ENCODE results near the gene RRAD.
"Not testable (repeated sequence)": the region's sequence is repeated elsewhere in the genome, so short reads cannot be mapped to it uniquely, and the experiment has no call there.

Gene RRAD

DNA sequence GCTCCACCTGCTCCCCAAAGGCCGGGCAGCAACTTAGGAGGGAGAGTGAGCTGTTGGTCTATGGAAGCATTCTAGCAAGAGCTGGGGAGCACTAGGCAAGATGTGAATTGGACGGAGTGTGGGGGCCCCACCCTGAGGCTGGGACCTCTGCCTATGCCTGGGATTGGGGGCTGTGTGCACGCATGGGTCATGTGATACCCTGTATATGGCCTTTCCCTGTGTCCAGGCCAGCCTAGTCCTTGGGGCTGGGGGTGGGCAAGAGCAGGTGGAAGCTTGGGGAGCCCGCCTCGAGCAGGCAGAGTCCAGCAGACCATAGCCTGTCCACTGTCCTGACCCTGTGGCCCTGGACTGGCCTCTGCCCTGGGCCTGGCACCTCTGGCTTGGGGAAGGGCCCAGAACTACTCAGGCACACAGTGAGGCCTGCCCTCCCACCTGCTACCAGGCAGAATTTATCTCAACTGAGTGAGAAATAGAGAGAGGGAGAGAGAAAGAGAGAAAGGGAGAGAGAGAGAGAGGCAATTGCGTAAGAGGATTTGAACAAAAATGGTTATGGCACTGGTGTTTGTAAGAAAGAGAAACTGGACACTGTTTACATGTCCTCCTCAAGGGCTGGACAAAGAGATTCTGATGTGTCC is 25.9 kb downstream of the RRAD start:
- no peak for DNase-seq

DNA sequence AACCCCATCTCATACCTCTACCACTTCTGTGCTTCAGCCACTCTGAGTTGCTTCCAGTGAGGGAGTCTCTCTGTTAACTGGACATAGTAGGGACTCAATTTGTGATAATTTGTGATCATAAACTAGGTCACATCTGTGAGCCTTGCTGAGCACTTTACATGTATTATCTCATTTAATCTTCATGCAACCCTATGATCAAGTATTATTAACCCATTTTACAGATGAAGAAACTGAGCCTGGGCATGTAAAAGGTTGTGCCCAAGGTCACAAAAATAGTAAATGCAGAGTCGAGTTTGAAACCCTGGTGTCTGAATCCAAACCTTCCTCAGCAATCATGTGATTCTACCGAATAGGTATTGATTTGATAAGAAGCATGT is 26.4 kb downstream of the RRAD start:
- DNase-seq: no peak

DNA sequence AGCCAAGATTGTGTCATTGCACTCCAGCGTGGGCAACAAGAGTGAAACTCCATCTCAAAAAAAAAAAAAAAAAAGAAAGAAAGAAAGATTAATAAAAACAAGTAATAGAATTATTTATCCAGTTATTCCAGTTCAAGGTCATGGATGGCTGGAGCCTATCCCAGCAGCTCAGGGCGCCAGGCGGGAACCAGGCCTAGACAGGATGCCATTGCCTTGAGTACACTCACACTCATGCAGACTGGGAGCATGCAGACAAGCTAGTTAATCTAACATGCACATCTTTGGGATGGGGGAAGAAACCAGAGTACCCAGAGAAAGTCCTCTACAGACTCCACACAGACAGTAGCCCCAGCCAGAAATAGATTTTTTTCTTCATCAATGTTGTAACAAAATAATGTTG is 27.1 kb downstream of the RRAD start:
- DNase-seq: no peak

DNA sequence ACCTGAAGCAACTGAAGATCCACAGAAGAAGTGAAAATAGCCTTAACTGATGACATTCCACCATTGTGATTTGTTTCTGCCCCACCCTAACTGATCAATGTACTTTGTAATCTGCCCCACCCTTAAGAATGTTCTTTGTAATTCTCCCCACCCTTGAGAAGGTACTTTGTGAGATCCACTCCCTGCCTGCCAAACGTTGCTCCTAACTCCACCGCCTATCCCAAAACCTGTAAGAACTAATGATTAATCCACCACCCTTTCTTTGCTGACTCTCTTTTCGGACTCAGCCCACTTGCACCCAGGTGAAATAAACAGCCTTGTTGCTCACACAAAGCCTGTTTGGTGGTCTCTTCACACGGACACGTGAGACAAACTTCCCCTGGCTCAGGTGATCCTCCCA is 28.7 kb downstream of the RRAD start:
- DNase-seq: not testable (repeated sequence)

DNA sequence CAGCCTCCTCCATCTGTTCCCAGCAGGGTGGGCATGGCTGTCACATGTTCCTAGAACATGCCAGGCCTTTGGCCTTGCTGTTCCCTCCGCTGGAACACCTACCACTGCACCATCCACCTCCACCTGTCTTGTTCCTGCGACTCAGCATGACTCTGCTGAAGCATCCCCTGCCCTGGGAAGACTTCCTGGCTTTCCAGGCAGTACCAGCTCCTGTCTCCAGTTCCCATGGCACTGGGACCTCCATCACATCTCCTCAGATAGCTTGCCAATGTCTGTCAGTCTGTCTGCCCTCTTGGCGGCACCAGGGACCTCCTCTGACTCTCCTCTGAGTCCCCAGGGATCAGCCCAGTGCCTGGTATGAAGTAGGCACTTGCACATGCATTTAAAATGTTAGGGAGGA is 29.3 kb downstream of the RRAD start:
- DNase-seq: no peak

DNA sequence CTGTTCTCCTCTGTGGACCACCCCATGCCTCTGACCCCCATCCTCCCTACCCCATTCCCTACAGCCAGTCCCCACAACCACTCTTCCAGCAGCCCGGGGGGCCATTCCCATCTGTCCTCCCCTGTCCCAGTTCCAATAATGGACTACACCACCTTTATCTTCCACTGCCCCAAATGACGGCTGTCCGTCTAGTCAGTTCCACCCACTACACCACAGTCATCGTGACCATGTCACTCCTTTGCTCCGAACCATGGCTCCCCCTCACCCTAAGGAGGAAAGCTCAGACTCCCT is 29.7 kb downstream of the RRAD start:
- DNase-seq: no peak

DNA sequence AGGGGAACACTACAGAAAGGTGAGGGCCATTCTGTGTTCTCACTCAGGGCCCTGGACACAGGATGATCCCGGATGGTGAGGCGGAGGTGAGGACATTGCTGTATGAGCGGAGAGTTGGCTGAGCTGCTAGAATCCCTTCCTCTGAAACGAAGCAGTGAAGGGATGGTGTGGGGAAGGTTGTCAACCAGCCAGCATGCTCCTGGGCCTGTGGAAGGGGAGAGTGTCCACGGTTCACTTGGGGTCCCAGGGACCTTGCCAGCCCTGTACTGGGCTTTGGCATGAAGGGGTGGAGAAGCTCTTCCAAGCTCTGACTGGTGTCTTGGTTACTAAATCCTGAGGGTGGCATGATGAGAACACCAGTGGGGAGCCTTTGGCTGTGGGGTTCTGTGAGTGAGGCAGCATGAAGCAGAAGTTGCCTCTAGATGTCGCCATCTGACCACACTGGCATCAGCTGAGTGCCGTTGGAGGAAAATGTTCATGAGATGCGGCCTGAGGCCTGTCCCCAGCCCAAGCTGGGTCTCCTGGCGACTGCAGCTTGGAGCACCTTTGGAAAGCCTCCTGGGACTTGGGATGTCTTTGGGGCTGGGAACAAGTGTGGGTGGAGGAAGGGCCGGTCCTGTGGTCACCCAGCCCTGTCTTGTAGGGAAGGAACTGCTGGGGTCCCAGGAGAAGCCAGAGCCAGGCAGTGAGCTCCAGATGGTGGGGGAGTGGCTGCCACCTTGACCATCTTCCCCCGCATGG is 30.2 kb downstream of the RRAD start:
- peak; percentile 61 to 65 for DNase-seq

DNA sequence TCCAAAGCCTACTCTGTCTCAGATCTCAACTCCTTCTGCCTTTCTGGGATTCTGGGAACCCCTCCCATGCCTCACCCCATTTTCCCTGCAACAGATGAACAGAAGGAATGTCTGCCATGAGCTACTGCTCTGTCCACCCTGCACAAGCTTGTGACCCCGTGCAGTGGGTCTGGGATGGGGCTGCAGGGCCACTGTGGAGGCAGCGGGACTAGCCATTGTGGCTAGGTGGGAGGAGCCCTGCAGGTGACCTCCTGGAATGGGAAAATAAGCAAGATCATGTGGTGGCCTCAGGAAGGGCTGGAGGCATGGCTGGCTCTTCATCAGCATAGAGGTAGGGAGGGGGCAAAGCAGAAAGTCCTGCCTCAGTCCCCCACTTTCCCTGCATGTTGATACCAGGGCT is 31.3 kb downstream of the RRAD start:
- DNase-seq: no peak

DNA sequence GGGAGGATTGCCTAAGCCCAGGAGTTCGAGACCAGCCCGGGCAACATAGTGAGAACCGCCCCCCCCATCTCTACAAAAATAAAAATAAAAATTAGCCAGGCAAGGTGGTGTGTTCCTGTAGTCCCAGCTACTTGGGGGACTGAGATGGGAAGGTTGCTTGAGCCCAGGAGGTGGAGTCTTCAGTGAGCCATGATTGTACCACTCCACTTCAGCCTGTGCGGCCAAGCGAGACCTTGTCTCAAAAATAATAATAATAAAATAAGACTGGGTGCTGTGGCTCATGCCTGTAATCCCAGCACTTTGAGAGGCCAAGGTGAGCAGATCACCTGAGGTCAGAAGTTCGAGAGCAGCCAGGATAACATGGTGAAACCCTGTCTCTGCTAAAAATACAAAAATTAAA is 33.5 kb downstream of the RRAD start:
- DNase-seq: no peak

DNA sequence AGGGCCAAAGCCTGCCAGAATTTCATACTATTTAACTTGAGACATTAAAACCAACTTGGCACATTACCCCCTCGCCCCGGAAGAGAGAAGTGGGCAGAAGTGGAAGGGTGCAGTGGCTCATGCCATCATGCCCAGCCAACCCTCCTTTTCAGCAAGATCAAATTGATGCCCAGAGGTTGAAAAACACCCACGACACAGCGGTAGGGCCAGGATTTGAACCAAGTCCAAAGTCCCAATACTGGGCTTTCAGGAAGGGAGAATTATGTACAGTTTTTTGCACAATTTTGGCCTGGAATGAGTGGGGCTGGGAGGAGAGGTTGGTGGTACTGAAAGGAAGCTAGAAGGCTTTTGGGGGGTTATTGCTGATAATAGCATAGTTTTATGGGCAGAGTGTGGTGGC is 34.0 kb downstream of the RRAD start:
- DNase-seq: no peak

DNA sequence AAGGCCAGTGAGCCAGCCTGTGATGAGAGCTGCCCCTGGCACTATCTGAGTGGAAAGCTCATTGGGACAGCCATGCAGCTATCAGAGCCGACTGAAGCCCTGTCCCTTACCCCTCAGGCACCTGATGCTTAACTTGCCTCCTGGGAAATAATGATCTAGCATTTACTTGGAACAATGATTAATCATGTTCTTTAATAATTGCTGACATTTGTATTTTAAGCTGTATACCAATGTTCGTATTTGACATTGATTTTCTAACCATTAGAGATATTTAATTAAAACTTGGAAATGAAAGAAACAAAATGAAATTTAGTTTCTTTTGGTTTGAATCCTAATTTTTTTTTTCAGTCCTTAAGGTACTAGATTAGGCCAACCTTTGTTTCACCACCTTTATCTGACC is 34.5 kb downstream of the RRAD start:
- DNase-seq: no peak

DNA sequence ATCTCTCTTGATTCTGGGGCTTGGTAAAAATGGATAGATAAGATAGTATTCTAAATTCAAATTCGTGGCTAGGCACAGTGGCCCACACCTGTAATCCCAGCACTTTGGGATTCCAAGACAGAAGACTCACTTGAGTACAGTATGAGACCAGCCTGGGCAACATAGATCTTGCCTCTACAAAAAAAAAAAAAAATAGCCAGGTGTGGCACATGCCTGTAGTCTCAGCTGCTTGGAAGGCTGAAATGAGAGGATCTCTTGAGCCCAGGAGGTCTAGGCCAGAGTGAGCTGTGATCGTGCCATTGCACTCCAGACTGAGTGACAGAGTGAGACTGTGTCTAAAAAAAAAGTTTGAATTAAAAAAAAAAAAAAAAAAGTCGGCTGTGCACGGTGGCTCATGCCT is 35.7 kb downstream of the RRAD start:
- no peak for DNase-seq

DNA sequence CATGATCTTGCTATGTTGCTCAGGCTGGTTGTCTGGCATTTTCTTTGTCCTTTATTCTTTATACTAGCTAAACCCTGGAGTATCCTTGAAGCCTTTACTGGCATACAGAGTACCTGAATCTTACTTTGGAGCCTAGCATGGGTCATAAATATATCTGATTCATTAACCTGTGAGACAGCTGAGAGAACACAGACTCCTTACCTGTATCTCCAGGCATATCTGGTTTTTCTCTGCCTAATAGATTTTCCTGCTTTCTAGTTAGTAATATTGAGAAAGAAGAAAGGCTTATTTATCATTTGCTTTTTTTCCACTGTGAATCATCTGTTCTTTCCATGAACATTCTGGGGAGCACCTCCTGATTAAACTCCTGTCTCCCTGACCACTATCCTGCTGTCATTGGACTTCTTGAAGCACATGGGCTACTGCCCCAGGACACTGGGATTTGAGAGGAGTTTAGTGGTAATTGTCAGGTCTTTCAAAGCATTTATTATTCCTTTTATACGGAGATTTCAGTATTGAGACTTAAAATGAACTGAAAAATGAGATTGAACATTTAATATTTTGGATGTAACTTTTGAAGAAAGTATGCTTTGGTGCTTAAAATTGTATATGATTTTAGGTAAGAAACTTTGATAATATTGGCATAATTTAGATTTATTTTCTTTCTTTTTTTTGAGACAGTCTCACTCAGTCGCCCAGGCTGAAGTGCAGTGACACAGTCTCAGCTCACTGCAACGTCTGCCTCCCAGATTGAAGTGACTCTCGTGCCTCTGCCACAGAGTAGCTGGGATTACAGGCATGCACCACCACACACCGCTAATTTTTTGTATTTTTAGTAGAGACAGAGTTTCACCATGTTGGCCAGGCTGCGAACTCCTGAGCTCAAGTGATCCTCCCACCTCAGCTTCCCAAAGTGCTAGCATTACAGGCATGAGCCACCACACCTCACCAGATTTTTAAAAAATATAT is 36.4 kb downstream of the RRAD start:
- no peak for DNase-seq

DNA sequence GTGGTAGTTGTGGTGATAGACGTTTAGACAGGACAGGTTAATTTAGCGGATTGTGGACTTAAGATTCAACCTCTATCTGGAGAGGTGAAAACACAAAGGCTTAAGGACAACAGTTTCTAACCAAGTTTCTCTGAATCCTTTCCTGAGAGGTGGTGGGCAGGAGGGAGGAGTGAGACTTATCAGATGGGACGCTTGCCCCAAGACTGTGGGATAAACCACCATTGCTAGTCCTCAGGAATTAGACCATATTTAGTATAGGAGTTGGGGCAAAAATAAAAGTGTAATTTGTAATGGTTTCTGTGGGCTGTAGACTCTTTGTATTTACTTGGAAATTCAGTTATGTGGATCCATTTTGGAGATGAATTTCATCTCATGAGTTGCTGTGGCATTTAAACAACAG is 38.4 kb downstream of the RRAD start:
- no peak for DNase-seq

DNA sequence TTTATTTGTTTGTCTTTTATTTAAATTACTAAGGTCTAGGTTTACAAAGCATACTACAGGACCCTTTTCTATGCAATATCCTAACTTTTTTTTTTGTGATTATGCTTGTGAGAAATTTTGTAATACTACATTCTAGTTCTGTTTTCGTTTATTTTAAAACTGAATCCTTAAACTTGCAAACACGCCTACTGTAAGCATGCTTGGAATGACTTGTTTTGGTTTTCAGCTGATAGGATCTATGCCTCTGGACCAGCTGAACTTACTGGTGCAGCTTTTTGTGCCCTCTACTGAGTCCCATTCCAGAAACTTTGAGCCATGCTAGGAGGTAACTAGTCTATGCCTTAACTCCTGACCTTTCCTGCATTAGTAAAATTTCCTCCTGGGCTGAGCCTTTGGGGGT is 39.0 kb downstream of the RRAD start:
- no peak for DNase-seq

DNA sequence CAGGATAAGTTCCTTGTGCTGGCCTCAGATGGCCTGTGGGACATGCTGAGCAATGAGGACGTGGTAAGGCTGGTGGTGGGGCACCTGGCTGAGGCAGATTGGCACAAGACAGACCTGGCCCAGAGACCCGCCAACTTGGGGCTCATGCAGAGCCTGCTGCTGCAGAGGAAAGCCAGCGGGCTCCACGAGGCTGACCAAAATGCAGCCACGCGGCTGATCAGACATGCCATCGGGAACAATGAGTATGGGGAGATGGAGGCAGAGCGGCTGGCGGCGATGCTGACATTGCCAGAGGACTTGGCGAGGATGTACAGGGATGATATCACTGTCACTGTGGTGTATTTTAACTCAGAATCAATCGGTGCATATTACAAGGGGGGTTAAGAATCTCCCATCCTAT is 39.8 kb downstream of the RRAD start:
- DNase-seq: no peak

DNA sequence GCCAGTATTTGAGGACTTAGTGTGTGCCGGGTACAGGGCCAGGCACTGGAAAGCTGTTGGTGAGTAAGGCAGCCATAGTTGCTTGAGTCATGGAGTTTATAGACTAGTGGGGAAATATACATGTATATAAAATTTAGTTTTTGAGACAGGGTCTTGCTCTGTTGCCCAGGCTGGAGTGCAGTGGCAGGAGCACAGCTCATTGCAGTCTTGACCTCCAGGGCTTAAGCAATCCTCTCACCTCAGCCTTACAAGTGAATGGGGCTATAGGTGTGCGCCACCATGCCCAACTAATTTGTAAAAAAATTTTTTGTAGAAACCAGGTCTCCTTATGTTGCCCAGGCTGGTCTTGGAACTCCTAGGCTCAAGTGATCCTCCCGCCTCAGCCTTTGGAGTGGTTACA is 42.6 kb downstream of the RRAD start:
- no peak for DNase-seq

DNA sequence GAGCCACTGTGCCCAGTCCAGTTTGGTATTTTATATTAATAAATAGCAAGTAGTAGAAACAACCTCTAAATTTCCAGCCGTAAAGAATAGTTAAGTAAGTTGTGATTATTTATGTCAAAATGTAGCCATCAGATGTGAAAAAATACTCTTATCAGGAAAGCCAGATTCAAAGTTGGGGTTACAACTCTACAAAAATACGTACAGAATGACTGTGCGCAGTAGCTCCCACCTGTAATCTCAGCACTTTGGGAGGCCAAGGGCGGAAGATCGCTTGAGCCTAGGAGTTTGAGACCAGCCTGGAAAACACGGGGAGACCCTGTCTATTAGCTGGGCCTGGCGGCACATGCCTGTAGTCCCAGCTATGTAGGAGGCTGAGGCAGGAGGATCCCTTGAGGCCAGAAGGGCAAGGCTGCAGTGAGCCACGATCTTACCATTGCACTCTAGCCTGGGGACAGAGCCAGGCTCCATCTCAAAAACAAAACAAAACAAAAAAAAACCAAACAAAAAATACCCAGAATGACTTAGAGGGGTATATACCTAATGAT is 43.3 kb downstream of the RRAD start:
- DNase-seq: no peak

DNA sequence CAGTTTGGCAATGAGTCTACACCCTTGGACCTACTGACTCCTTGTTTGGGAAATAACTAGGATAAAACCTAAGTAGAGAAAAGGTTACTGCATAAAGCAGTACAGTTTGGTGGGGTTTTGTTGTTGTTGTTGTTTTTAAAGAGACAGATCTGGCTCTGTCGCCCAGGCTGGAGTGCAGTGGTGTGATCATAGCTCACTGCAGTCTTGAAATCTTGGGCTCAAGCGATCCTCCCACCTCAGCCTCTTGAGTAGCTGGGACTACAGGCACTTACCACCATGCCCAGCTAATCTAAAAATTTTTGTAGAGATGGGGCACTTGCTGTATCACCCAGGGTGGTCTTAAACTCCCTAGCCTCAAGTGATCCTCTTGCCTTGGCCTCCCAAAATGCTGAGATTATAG is 43.8 kb downstream of the RRAD start:
- no peak for DNase-seq

DNA sequence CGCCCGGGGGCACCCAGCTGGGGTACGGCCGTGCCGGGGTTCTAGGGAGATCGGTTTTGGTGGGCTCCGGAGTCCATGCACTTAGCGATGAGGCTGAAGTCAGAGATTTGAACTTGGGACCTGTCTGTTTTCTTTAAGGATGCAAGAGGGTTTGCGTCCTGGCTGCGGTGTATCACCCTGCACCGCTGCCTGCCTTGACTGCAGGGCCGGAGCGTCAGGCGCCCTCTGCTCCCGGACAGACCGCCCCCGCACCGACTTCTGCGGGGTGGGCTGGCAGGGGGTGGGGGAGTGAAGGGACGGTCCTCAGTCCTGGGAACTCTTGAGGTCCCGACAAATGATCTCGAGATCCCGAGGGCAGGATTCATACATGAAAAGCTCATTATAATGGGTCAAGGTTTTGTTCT is 44.3 kb downstream of the RRAD start:
- no peak for DNase-seq

DNA sequence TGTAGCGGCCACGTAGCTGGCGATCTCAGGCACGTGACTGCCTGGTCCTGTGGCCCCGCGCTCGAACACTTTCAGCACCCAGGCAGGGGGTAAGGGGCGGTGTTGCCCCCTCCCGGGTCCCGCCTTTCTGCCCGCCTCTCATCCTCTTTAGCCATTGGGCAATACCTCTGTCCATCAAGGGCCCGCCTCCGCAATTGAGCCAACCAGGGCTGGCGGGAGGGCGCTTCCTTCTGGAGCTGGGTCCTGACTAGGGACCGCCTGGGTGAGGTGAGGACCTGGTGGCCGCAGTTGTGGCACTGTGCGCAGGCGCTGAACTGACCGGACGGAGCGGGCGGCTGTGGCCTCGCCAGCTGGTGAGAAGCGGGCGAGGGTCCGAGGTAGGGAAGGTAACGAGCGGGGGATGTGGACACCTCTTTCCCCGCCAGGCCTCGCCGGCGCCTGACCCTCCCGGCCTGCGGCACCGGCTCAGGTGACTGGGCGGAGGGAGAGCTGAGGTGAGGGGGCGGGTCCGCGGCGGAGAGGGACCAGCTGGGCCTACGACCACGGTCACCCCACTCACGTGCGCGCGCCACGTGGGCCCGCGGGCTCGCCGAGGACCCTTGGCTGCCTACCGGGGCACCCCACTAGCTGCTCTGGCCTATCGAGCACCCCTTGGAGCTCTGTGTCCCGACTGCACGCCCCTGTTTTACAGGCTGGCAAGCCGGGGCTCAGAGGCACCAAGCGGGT is 44.9 kb downstream of the RRAD start, which contains the start of gene PDP2:
TSS of gene PDP2 (plus strand) at position 228 of the 726 bp plus-strand sequence. CDS start 3,770 bp downstream, outside the sequence.
- peak; percentile 89 to 94 for DNase-seq

DNA sequence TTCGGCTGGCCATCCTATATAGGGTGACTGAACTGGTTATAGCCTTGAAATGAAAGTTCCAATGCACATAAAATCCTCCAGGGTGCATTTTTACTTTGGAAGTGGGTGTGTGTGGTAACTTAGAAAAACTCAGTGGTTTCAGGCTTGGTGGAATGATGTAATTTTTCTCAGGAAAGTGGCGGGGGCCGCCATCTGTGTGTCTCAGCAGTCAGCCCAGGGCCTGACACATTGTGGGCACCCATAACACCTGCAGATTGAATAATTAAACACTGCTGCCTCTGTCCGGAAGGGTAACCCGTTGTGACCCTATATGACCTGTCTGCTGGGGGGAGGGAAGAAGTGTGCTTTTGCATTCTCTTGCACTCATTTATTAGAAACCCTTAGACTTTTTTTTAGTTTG is 47.3 kb downstream of the RRAD start:
- no peak for DNase-seq
